ENCODE data around the gene SLC6A15. TPM values are rescaled to one million over a fixed set of nuclear protein-coding genes. Genes with fewer than 3 reads are reported as not detected.

The SLC6A15 gene
- polyA plus RNA-seq, 6 donors from 2014 or later, result not detected

GRCh38 chr12:84811291-84811690 is 101.3 kb downstream of the SLC6A15 start:
- no peaks in the 10 kb centered on the region for H3K4me1 Mint-ChIP-seq
- no peaks in the 10 kb centered on the region for H3K27me3 Mint-ChIP-seq
- no peaks in the 10 kb centered on the region for H3K9me3 Mint-ChIP-seq
- ATAC-seq (ENCODE audit: low read depth in 2 of 2) (no peak), DNase-seq (no peak)
- no peak overlapping the region for H3K4me3 Mint-ChIP-seq
- H3K27ac Mint-ChIP-seq, result no peak overlapping the region
- H3K36me3 Mint-ChIP-seq, result no peaks in the 10 kb centered on the region

GRCh38 chr12:84810611-84811010 is 102.0 kb downstream of the SLC6A15 start:
- Mint-ChIP-seq H3K4me3 (no peak overlapping the region), H3K4me1 (no peaks in the 10 kb centered on the region), H3K27ac (no peak overlapping the region), H3K36me3 (no peaks in the 10 kb centered on the region), H3K27me3 (peaks cover 0 to under 1% (median 0%) of the 10 kb centered on the region in 3 donors), H3K9me3 (no peaks in the 10 kb centered on the region)
- DNase-seq (no peak), ATAC-seq (ENCODE audit: low read depth in 2 of 2) (no peak)

Other genes starting within 250 kb of the SLC6A15 start
- not detected for gene TSPAN19, start 123.5 kb upstream of the SLC6A15 start, polyA plus RNA-seq (ENCODE audit: low read depth in 6 of 6)
- gene LRRIQ1, start 123.6 kb upstream of the SLC6A15 start, polyA plus RNA-seq (ENCODE audit: low read depth in 6 of 6), result not detected